GM12874 (cell line): Measurements from ENCODE around the gene GLYR1.

Experiments
- CTCF ChIP-seq: IDR thresholded peaks from 2 replicates; pipeline ENCODE4 v1.5.1; 2011; ENCODE audit warnings: low read depth, mild to moderate bottlenecking, control low read depth, low read length, moderate library complexity; ENCODE audit not compliant: insufficient read depth

Gene GLYR1

GRCh38 chr16:4874666-4875065, 27.6 kb upstream of the GLYR1 start:
- TF ChIP-seq CTCF, result no peak

- no peak for TF ChIP-seq CTCF
Observed at GRCh38 chr16:4873091-4873490, 26.0 kb upstream of the GLYR1 start.

- TF ChIP-seq CTCF, result no peak
Observed at GRCh38 chr16:4871071-4871470, 24.0 kb upstream of the GLYR1 start.

GRCh38 chr16:4870138-4870671, 23.1 kb upstream of the GLYR1 start:
- no peak for TF ChIP-seq CTCF

- no peak for TF ChIP-seq CTCF
Observed at GRCh38 chr16:4869147-4869805, 22.2 kb upstream of the GLYR1 start.

- no peak for TF ChIP-seq CTCF
Observed at GRCh38 chr16:4868535-4868934, 21.4 kb upstream of the GLYR1 start.

- TF ChIP-seq CTCF, result no peak
Observed at GRCh38 chr16:4868026-4868425, 20.9 kb upstream of the GLYR1 start.
